ENCODE measurements around the gene TERT. TPM values are rescaled to one million over a fixed set of nuclear protein-coding genes. Genes with fewer than 3 reads are reported as not detected.

TERT gene
- total and polyA plus RNA-seq, 7 donors = 2.9 TPM; not detected in 6

DNA sequence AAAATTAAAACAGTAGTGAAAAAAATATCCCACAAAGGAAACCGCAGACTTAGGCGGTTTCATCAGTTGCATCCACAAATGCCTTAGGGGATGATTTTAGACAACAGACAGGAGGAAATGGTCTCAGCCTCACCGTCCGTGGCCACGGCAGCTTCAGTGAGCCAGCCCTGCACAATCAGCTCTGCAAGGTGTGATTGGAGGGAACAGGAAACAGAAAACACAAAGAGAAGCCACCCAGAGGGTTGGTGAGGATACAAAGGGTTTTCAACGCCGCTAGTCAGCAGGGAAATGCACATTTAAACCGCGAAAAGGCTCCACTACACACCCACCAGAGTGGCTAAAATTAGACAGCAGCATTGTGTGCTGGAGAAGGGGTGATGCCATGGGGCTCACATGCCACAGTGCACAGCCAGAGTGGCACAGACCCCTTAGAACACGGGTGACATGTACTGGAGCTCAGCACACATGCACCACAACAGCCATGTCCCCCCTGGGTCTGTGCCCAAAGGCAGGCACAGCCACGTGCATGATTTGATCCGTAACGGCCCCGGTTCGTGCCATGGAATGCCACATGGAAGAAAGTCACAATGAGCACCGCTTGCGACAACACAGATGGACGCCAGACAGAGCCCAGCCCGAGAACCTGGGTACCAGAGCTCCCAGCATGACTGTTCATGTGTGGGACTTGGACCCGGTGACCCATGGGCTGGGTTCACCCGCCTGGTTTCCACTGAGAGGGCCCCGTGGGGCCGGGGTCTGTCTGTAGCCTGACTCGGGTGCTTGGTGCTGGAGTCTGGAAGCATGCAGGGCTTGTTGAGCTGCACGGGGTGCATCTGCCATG lies 18.3 kb upstream of the TERT start:
- H3K4me1 ChIP-seq = peaks cover 0 to 11% (median 10%) of the 10 kb centered on the region in 4 donors
- DNase-seq = peak; percentile 51
- peaks cover 0 to 15% (median 8%) of the 10 kb centered on the region in 3 donors for H3K27me3 ChIP-seq
- H3K9me3 ChIP-seq = no peaks in the 10 kb centered on the region
- no peak for TF ChIP-seq EP300 (IDR thresholded peaks at IDR 0.05)
- TF ChIP-seq POLR2AphosphoS5 (IDR thresholded peaks at IDR 0.05) = no peak
- TF ChIP-seq POLR2A (IDR thresholded peaks at IDR 0.05) = no peak
- TF ChIP-seq, protein P1, sequence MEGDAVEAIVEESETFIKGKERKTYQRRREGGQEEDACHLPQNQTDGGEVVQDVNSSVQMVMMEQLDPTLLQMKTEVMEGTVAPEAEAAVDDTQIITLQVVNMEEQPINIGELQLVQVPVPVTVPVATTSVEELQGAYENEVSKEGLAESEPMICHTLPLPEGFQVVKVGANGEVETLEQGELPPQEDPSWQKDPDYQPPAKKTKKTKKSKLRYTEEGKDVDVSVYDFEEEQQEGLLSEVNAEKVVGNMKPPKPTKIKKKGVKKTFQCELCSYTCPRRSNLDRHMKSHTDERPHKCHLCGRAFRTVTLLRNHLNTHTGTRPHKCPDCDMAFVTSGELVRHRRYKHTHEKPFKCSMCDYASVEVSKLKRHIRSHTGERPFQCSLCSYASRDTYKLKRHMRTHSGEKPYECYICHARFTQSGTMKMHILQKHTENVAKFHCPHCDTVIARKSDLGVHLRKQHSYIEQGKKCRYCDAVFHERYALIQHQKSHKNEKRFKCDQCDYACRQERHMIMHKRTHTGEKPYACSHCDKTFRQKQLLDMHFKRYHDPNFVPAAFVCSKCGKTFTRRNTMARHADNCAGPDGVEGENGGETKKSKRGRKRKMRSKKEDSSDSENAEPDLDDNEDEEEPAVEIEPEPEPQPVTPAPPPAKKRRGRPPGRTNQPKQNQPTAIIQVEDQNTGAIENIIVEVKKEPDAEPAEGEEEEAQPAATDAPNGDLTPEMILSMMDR (IDR thresholded peaks at IDR 0.05) = no peak
- no peak overlapping the region for H3K4me3 ChIP-seq
- intact Hi-C loops (cut with DNase I) = no loop called here
- peaks cover 0 to 11% (median 9%) of the 10 kb centered on the region in 4 donors for H3K36me3 ChIP-seq
- 55 to 85% methylated on average over 25 of the region's 25 CpGs for WGBS, 2 donors
- H3K27ac ChIP-seq = no peak overlapping the region

DNA sequence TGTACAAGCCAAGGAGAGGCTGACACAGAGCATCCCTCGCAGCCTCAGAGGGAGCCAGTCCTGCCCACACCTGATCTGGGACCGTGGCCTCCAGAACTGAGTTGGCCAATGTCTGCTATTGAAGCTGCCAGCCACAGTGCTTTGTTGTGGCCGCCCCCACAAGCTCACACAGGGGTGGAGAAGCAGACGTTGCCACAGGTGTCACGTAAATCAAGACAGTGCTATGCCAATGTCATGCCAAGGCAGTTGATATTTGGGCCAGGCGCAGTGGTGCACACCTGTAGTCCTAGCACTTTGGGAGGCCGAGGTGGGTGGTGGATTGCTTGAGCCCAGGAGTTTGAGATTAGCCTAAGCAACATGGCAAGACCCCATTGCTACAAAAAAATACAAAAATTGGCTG lies 17.3 kb upstream of the TERT start:
- no peak overlapping the region for H3K27ac ChIP-seq
- no peaks in the 10 kb centered on the region for H3K9me3 ChIP-seq
- WGBS, 2 donors = 63 to 88% methylated on average over 7 of the region's 7 CpGs
- H3K36me3 ChIP-seq = peaks cover 0 to 1% (median under 1%) of the 10 kb centered on the region in 4 donors
- no peak for TF ChIP-seq EP300 (IDR thresholded peaks at IDR 0.05)
- TF ChIP-seq POLR2AphosphoS5 (IDR thresholded peaks at IDR 0.05) = no peak
- TF ChIP-seq, protein P1 (IDR thresholded peaks at IDR 0.05) = no peak
- TF ChIP-seq POLR2A (IDR thresholded peaks at IDR 0.05) = no peak
- no peak overlapping the region for H3K4me3 ChIP-seq
- H3K4me1 ChIP-seq = peaks cover 0 to 11% (median 10%) of the 10 kb centered on the region in 4 donors
- peaks cover 0 to 15% (median 8%) of the 10 kb centered on the region in 3 donors for H3K27me3 ChIP-seq
- intact Hi-C loops (cut with DNase I) = no loop called here
- DNase-seq = peak; percentile 35

DNA sequence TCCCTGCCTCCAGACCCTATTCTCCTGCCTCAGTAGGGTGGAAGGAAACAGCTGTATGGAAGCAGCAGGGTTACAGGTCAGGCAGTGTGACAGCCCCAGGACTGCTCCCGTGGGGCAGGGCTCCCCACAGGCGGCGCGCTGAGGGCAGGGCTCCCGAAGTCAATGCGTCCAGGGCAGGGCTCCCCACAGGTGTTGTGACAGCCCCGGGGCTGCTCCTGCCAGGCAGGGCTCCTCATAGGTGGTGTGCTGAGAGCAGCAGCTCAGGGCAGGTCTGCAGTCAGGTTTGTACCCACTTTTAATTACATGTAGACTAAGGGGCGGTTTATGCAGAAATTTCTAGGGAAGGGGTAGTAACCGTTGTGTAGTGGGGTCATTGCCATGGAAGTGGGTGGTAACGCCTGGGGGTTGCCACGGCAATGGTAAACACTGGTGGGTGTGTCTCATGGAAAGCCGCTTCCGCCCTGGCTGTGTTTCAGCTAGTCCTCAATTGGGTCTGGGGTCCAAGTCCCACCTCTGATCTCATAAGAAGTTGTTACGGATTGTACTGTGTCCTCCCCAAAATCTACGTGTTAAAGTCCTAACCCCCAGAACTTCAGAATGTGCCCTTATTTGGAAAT lies 16.7 kb upstream of the TERT start:
- DNase-seq = no peak
- Histone ChIP-seq H3K9me3 (no peaks in the 10 kb centered on the region), H3K27me3 (peaks cover 0 to 15% (median 8%) of the 10 kb centered on the region in 3 donors), H3K36me3 (no peaks in the 10 kb centered on the region), H3K4me3 (no peak overlapping the region), H3K4me1 (peaks cover 0 to 11% (median 10%) of the 10 kb centered on the region in 4 donors), H3K27ac (no peak overlapping the region)
- 83 to 93% methylated on average over 15 of the region's 15 CpGs for WGBS, 2 donors
- TF ChIP-seq, protein P1 (IDR thresholded peaks at IDR 0.05) = no peak
- TF ChIP-seq EP300 (IDR thresholded peaks at IDR 0.05) = no peak
- TF ChIP-seq POLR2AphosphoS5 (IDR thresholded peaks at IDR 0.05) = no peak
- no peak for TF ChIP-seq POLR2A (IDR thresholded peaks at IDR 0.05)
- intact Hi-C loops (cut with DNase I) = no loop called here

DNA sequence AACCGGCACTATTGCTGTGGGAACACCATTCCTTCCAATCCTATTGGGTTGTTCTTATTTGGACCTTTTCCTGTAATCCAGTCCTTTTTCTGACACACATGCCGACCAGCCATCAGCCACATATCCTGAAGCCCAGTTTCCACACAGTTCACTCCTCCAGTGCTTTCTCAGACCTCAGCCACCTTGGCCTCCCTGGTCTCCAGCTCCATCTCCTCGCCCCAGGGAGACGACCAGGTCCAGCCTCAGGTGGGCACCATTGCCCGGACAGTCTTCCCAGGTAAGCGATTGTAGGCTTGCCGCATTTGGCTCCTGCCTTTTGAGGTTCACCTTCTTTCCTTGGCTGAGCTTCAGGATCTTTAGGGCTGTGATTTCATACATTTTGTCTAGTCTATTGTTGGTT lies 15.2 kb upstream of the TERT start:
- 94 to 96% methylated on average over 7 of the region's 7 CpGs for WGBS, 2 donors
- H3K27ac ChIP-seq = no peak overlapping the region
- no peaks in the 10 kb centered on the region for H3K4me1 ChIP-seq
- TF ChIP-seq, protein P1 (IDR thresholded peaks at IDR 0.05) = no peak
- TF ChIP-seq POLR2A (IDR thresholded peaks at IDR 0.05) (no peak), EP300 (IDR thresholded peaks at IDR 0.05) (no peak), POLR2AphosphoS5 (IDR thresholded peaks at IDR 0.05) (no peak)
- DNase-seq = no peak
- no peak overlapping the region for H3K4me3 ChIP-seq
- H3K9me3 ChIP-seq = no peaks in the 10 kb centered on the region
- no peaks in the 10 kb centered on the region for H3K36me3 ChIP-seq
- intact Hi-C loops (cut with DNase I) = no loop called here
- peaks cover 0 to 15% (median 8%) of the 10 kb centered on the region in 3 donors for H3K27me3 ChIP-seq

Data from sigmoid colon (tissue), 7 donors.